ENCODE data around the gene DAZAP2. TPM values are rescaled to one million over a fixed set of nuclear protein-coding genes. Genes with fewer than 3 reads are reported as not detected.

The DAZAP2 gene
- total and polyA plus RNA-seq, 2 of the 13 experiments (the other 11 are each of a cell fraction or from before 2014, with no cell fraction given): 64.5 to 222 TPM

DNA sequence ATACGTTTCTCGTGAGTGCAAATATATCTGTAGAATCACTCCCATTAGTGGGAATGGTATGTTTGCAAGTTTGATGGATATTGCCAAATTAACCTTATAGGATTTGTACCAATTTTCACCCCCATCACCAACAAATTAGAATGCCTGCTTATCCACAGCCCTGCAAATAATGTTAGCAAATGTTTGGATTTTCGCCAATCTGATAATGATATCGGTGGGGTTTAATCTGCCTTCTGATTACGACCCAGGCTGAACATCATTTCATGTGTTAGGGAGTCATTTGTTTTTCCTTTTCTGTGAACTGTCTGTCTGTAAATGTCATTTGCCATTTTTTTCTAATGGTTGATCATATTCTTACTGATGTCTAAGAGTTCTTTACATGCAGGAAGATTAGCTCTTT lies 4.1 kb upstream of the DAZAP2 start:
- no peak overlapping the region for H3K27ac ChIP-seq (ENCODE audit: extremely low read length, insufficient read depth, low read length)
- POLR2A ChIA-PET: no interaction called here
- no peak overlapping the region for H2AFZ ChIP-seq (ENCODE audit: low read length)
- no peaks in the 10 kb centered on the region for H3K36me3 ChIP-seq (replicated peaks in 1 of 2; ENCODE audit: control insufficient read depth in 1 of 2, insufficient read depth in 2 of 2, low read length in 2 of 2)
- no peak overlapping the region for H3K9ac ChIP-seq (ENCODE audit: insufficient read depth, low read depth, low read length)
- H3K4me2 ChIP-seq (ENCODE audit: low read depth, low read length): no peak overlapping the region
- no peaks in the 10 kb centered on the region for H3K9me3 ChIP-seq (ENCODE audit: low read length)
- 59% methylated on average over 5 of the region's 5 CpGs for WGBS (ENCODE audit: low lambda C conversion rate)
- H3K79me2 ChIP-seq (ENCODE audit: insufficient read depth, low read length): no peaks in the 10 kb centered on the region
- TF ChIP-seq ARNTL (CRISPR knock-in tag; IDR thresholded peaks at IDR 0.05): no peak
- TF ChIP-seq PLRG1 (conservative IDR thresholded peaks at IDR 0.05): no peak
- TF ChIP-seq E2F1 (CRISPR knock-in tag; IDR thresholded peaks at IDR 0.05): no peak
- no peak for TF ChIP-seq ZNF264 (CRISPR knock-in tag; IDR thresholded peaks at IDR 0.05)
- no peak for TF ChIP-seq MYC (CRISPR knock-in tag; IDR thresholded peaks at IDR 0.05; ENCODE audit: borderline replicate concordance)
- TF ChIP-seq PHF21A (CRISPR knock-in tag; IDR thresholded peaks at IDR 0.05): no peak
- no peak for TF ChIP-seq ZNF784 (CRISPR knock-in tag; IDR thresholded peaks at IDR 0.05; ENCODE audit: borderline replicate concordance)
- no peak for TF ChIP-seq ZBTB21 (CRISPR knock-in tag; IDR thresholded peaks at IDR 0.05)
- TF ChIP-seq ZNF407 (CRISPR knock-in tag; IDR thresholded peaks at IDR 0.05; ENCODE audit: not compliant biosample characterization): no peak
- TF ChIP-seq GATAD1 (CRISPR knock-in tag; IDR thresholded peaks at IDR 0.05): no peak
- no peak for TF ChIP-seq CBX5 (CRISPR knock-in tag; IDR thresholded peaks at IDR 0.05; ENCODE audit: borderline replicate concordance)
- TF ChIP-seq ZNF484 (CRISPR knock-in tag; IDR thresholded peaks at IDR 0.05; ENCODE audit: borderline replicate concordance, low read depth): no peak
- TF ChIP-seq, protein P1, sequence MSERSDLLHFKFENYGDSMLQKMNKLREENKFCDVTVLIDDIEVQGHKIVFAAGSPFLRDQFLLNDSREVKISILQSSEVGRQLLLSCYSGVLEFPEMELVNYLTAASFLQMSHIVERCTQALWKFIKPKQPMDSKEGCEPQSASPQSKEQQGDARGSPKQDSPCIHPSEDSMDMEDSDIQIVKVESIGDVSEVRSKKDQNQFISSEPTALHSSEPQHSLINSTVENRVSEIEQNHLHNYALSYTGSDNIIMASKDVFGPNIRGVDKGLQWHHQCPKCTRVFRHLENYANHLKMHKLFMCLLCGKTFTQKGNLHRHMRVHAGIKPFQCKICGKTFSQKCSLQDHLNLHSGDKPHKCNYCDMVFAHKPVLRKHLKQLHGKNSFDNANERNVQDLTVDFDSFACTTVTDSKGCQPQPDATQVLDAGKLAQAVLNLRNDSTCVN (CRISPR knock-in tag; IDR thresholded peaks at IDR 0.05; ENCODE audit: borderline replicate concordance): no peak
- TF ChIP-seq MAFG (CRISPR knock-in tag; IDR thresholded peaks at IDR 0.05): no peak
- no peaks in the 10 kb centered on the region for H4K20me1 ChIP-seq (ENCODE audit: insufficient read depth, low read length)
- no peak for DNase-seq (ENCODE audit: low spot score)
- in situ Hi-C loops (cut with HindIII; ENCODE audit: extremely low pct_ligation_motif_present, low pct_unique_long_range_greater_than_20kb) (no loop called here), intact Hi-C loops (cut with micrococcal nuclease; ENCODE audit: unreplicated experiment) (no loop called here)
- BruUV-seq (replicated peaks): no TSS peak
- FAIRE-seq: no peak
- no peaks in the 10 kb centered on the region; a peak in 1 of 5 replicates for H3K27me3 ChIP-seq (ENCODE audit: control insufficient read depth in 1 of 2, insufficient read depth in 2 of 2, low read length in 2 of 2)
- CTCF ChIA-PET (ENCODE audit: low intra/inter-chr PET ratio, low total read pairs): no interaction called here
- H3K4me1 ChIP-seq (ENCODE audit: insufficient read depth, low read length): peaks cover 5% of the 10 kb centered on the region
- no peak overlapping the region for H3K4me3 ChIP-seq (replicated peaks in 1 of 3; ENCODE audit: insufficient read depth in 1 of 3, low read depth in 2 of 3, low read length in 3 of 3)
- no peak for ATAC-seq

Data from HepG2 (cell line).